ENCODE results near the gene IDUA. TPM values are rescaled to one million over a fixed set of nuclear protein-coding genes. Genes with fewer than 3 reads are reported as not detected.

The IDUA gene
- total RNA-seq, 1 donor from 2014 or later = 7.1 TPM

GRCh38 chr4:999882-1000425 is 13.1 kb downstream of the IDUA start:
- H3K4me3 ChIP-seq (ENCODE audit: low read depth, low read length) = no peak overlapping the region
- H3K27me3 ChIP-seq (ENCODE audit: control insufficient read depth, insufficient read depth, low read length) = peaks cover 85% of the 10 kb centered on the region

GRCh38 chr4:1000686-1001260 is 13.9 kb downstream of the IDUA start:
- Histone ChIP-seq H3K27me3 (ENCODE audit: control insufficient read depth, insufficient read depth, low read length) (peaks cover 89% of the 10 kb centered on the region), H3K4me3 (ENCODE audit: low read depth, low read length) (no peak overlapping the region), H3K36me3 (ENCODE audit: control insufficient read depth, insufficient read depth, low read length) (no peaks in the 10 kb centered on the region)
- no peak for TF ChIP-seq CTCF (IDR thresholded peaks at IDR 0.05; ENCODE audit: insufficient read depth, low read length, poor library complexity, severe bottlenecking)
- DNase-seq (ENCODE audit: low read depth) = no peak

More at GRCh38 chr4:999882-1000425, 13.1 kb downstream of the IDUA start:
- H3K36me3 ChIP-seq (ENCODE audit: control insufficient read depth, insufficient read depth, low read length) = no peaks in the 10 kb centered on the region
- no peak for DNase-seq (ENCODE audit: low read depth)
- TF ChIP-seq CTCF (IDR thresholded peaks at IDR 0.05; ENCODE audit: insufficient read depth, low read length, poor library complexity, severe bottlenecking) = no peak

- no peak for TF ChIP-seq CTCF (IDR thresholded peaks at IDR 0.05; ENCODE audit: insufficient read depth, low read length, poor library complexity, severe bottlenecking)
- Histone ChIP-seq H3K4me3 (ENCODE audit: low read depth, low read length) (no peak overlapping the region), H3K36me3 (ENCODE audit: control insufficient read depth, insufficient read depth, low read length) (no peaks in the 10 kb centered on the region), H3K27me3 (ENCODE audit: control insufficient read depth, insufficient read depth, low read length) (peaks cover 83% of the 10 kb centered on the region)
- DNase-seq (ENCODE audit: low read depth) = no peak
These were observed 14.8 kb downstream of the IDUA start for GRCh38 chr4:1001561-1002130.

GRCh38 chr4:1002131-1002630 is 15.3 kb downstream of the IDUA start:
- no peak for TF ChIP-seq CTCF (IDR thresholded peaks at IDR 0.05; ENCODE audit: insufficient read depth, low read length, poor library complexity, severe bottlenecking)
- H3K27me3 ChIP-seq (ENCODE audit: control insufficient read depth, insufficient read depth, low read length) = peaks cover 82% of the 10 kb centered on the region

GRCh38 chr4:1002631-1003251 is 15.9 kb downstream of the IDUA start:
- no peaks in the 10 kb centered on the region for H3K36me3 ChIP-seq (ENCODE audit: control insufficient read depth, insufficient read depth, low read length)
- H3K4me3 ChIP-seq (ENCODE audit: low read depth, low read length) = no peak overlapping the region
- no peak for TF ChIP-seq CTCF (IDR thresholded peaks at IDR 0.05; ENCODE audit: insufficient read depth, low read length, poor library complexity, severe bottlenecking)
- H3K27me3 ChIP-seq (ENCODE audit: control insufficient read depth, insufficient read depth, low read length) = peaks cover 82% of the 10 kb centered on the region
- DNase-seq (ENCODE audit: low read depth) = no peak

More at GRCh38 chr4:1002131-1002630, 15.3 kb downstream of the IDUA start:
- Histone ChIP-seq H3K4me3 (ENCODE audit: low read depth, low read length) (no peak overlapping the region), H3K36me3 (ENCODE audit: control insufficient read depth, insufficient read depth, low read length) (no peaks in the 10 kb centered on the region)
- DNase-seq (ENCODE audit: low read depth) = no peak

Measured in kidney epithelial cell (primary cell).